ENCODE results near the gene FOXP1.

The FOXP1 gene

DNA sequence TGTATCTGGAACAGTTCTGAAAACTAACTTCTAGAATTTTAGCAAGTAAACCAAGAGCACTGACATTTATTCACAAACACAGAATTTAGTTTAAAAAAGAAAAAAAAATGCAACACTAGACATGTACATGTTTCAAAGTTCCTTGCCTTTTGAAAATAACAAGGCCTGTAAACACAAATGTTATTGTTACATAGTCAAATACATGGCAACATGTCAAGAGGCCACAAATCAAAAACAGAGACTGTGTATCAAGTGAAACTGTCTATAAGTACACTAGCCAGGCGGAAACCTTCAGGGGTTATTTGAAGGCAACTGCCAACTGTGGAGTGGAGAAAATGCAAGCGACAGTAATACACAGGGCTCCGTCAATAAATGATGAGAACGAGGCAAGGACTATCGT is 547.6 kb downstream of the FOXP1 start:
- no peak; the same call in 2 of the 3 replicates for ATAC-seq
- TF ChIP-seq, protein P1, sequence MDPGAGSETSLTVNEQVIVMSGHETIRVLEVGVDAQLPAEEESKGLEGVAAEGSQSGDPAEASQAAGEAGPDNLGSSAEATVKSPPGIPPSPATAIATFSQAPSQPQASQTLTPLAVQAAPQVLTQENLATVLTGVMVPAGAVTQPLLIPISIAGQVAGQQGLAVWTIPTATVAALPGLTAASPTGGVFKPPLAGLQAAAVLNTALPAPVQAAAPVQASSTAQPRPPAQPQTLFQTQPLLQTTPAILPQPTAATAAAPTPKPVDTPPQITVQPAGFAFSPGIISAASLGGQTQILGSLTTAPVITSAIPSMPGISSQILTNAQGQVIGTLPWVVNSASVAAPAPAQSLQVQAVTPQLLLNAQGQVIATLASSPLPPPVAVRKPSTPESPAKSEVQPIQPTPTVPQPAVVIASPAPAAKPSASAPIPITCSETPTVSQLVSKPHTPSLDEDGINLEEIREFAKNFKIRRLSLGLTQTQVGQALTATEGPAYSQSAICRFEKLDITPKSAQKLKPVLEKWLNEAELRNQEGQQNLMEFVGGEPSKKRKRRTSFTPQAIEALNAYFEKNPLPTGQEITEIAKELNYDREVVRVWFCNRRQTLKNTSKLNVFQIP (CRISPR knock-in tag; IDR thresholded peaks at IDR 0.05; ENCODE audit: borderline replicate concordance, low read depth): no peak
- TF ChIP-seq ZNF565 (CRISPR knock-in tag; conservative IDR thresholded peaks at IDR 0.05; ENCODE audit: low read depth) (no peak), ZNF8 (CRISPR knock-in tag; IDR thresholded peaks at IDR 0.05) (no peak), ZC3H10 (CRISPR knock-in tag; IDR thresholded peaks at IDR 0.05) (no peak), BACH2 (CRISPR knock-in tag; IDR thresholded peaks at IDR 0.05; ENCODE audit: borderline replicate concordance) (no peak), TOX (CRISPR knock-in tag; IDR thresholded peaks at IDR 0.05; ENCODE audit: borderline replicate concordance) (no peak), RARB (CRISPR knock-in tag; IDR thresholded peaks at IDR 0.05) (no peak), CSRNP3 (CRISPR knock-in tag; IDR thresholded peaks at IDR 0.05) (no peak), ARNTL (CRISPR knock-in tag; IDR thresholded peaks at IDR 0.05; ENCODE audit: borderline replicate concordance, low read depth) (no peak), SNAI2 (CRISPR knock-in tag; IDR thresholded peaks at IDR 0.05) (no peak), CSDC2 (CRISPR knock-in tag; IDR thresholded peaks at IDR 0.05) (no peak), TSHZ2 (CRISPR knock-in tag; IDR thresholded peaks at IDR 0.05) (no peak), PPARA (CRISPR knock-in tag; IDR thresholded peaks at IDR 0.05; ENCODE audit: borderline replicate concordance) (no peak)
- TF ChIP-seq, protein P2, sequence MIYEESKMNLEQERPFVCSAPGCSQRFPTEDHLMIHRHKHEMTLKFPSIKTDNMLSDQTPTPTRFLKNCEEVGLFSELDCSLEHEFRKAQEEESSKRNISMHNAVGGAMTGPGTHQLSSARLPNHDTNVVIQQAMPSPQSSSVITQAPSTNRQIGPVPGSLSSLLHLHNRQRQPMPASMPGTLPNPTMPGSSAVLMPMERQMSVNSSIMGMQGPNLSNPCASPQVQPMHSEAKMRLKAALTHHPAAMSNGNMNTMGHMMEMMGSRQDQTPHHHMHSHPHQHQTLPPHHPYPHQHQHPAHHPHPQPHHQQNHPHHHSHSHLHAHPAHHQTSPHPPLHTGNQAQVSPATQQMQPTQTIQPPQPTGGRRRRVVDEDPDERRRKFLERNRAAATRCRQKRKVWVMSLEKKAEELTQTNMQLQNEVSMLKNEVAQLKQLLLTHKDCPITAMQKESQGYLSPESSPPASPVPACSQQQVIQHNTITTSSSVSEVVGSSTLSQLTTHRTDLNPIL (CRISPR knock-in tag; IDR thresholded peaks at IDR 0.05; ENCODE audit: low read depth): no peak

- TF ChIP-seq ZNF70 (CRISPR knock-in tag; IDR thresholded peaks at IDR 0.05) (no peak), CSRNP3 (CRISPR knock-in tag; IDR thresholded peaks at IDR 0.05) (no peak), RARB (CRISPR knock-in tag; IDR thresholded peaks at IDR 0.05) (no peak), ZC3H10 (CRISPR knock-in tag; IDR thresholded peaks at IDR 0.05) (no peak), ESRRG (CRISPR knock-in tag; IDR thresholded peaks at IDR 0.05) (no peak), PPARA (CRISPR knock-in tag; IDR thresholded peaks at IDR 0.05; ENCODE audit: borderline replicate concordance) (no peak), ZNF565 (CRISPR knock-in tag; conservative IDR thresholded peaks at IDR 0.05; ENCODE audit: low read depth) (no peak), BACH2 (CRISPR knock-in tag; IDR thresholded peaks at IDR 0.05; ENCODE audit: borderline replicate concordance) (no peak), ZFP30 (CRISPR knock-in tag; IDR thresholded peaks at IDR 0.05) (no peak), ZFP3 (CRISPR knock-in tag; IDR thresholded peaks at IDR 0.05) (no peak), TOX (CRISPR knock-in tag; IDR thresholded peaks at IDR 0.05; ENCODE audit: borderline replicate concordance) (no peak)
- TF ChIP-seq, protein P1 (CRISPR knock-in tag; IDR thresholded peaks at IDR 0.05; ENCODE audit: borderline replicate concordance, low read depth): no peak
Measured at GRCh38 chr3:71035314-71035713, 548.2 kb downstream of the FOXP1 start.

GRCh38 chr3:71033681-71034220 is 549.8 kb downstream of the FOXP1 start:
- ATAC-seq: no peak
- no peak for TF ChIP-seq ZNF565 (CRISPR knock-in tag; conservative IDR thresholded peaks at IDR 0.05; ENCODE audit: low read depth)

More at GRCh38 chr3:71035314-71035713, 548.2 kb downstream of the FOXP1 start:
- no peak for ATAC-seq

Measured in SK-N-SH treated with all-trans-retinoic acid at 6 μM for 48 hours (cell line).